GM18861 (cell line): ENCODE data around the gene FTSJ1.
"Not testable (repeated sequence)": the region's sequence is repeated elsewhere in the genome, so short reads cannot be mapped to it uniquely, and the experiment has no call there.

ENCODE experiments used
- ATAC-seq: cut with Tn5 transposase; IDR thresholded peaks from one replicate; pipeline ENCODE4 v1.9.1; 2021; ENCODE audit not compliant: unreplicated experiment

FTSJ1 gene

GRCh38 chrX:48521353-48522243 lies 45.6 kb downstream of the FTSJ1 start, which contains the start of gene EBP:
Gene EBP, plus strand, starts transcription at chrX:48521808. Its CDS starts 1,964 bp downstream, at chrX:48523772.
- peak; percentile 95 for ATAC-seq

- ATAC-seq, result no peak
These were observed 46.3 kb downstream of the FTSJ1 start for GRCh38 chrX:48522291-48522690.

GRCh38 chrX:48523682-48524081 lies 47.7 kb downstream of the FTSJ1 start:
- no peak for ATAC-seq

- not testable (repeated sequence) for ATAC-seq
These were observed 49.9 kb downstream of the FTSJ1 start for GRCh38 chrX:48525853-48526252.

GRCh38 chrX:48530736-48531135 lies 54.7 kb downstream of the FTSJ1 start:
- no peak for ATAC-seq

DNA sequence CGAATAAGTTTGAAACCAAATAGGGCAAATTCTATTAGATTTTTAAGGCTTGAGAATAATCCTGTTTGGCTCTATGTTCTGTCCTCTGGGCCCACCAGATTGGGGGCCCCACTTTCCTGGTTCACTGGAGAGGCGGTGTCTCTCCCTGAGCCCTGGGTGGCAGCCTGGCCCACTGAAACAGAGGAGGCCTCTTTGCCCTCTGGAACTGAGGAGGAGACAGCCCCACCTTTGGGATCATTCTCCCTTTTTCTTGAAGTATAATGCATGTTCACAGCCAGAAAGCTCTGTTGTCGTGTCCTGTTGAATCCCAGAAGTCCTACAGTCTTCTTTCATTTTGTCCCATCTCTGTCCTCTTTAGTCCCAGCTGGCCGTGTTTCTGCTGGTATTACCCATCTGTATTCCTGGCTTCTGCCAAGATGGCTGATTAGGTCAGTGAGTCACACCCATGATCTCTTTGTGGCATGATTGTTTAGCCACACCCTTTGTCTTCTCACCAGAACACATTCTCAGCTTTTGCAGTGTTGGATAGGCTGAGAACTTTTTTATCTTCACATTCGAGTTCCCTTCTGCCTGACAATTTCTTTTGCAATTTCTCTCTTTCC lies 55.5 kb downstream of the FTSJ1 start:
- ATAC-seq, result no peak

- ATAC-seq, result no peak
These were observed 56.2 kb downstream of the FTSJ1 start for GRCh38 chrX:48532161-48532560.

DNA sequence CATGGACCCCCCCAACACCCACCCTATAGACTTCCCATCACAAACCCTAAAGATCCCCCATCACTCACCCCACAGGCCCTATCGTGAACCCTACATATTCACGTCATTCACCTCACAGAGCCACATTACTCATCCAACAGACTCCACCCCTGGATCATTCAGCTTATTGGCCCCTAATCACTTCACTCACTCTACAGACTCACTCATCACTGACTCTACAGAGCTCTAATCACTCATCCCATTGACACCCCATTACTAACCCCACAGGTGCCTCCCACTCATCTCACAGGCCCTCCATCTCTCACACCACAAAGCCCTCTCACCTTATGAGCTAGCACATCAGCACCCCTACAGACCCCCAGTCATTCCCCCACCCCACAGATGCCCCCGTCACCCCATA lies 57.2 kb downstream of the FTSJ1 start:
- ATAC-seq, result no peak
